Aorta (tissue), 5 donors: Measurements from ENCODE around the gene SLC22A7. TPM values are rescaled to one million over a fixed set of nuclear protein-coding genes. Genes with fewer than 3 reads are reported as not detected.

ENCODE experiments used
- ATAC-seq: fragments of 200-7000 bp; cut with Tn5 transposase; one replicate; pipeline ENCODE4 v1.9.1; 2022; ENCODE audit warnings: moderate library complexity; ENCODE audit not compliant: low FRiP score
- DNase-seq, 2 donors: peaks; one replicate each; pipeline ENCODE4 v3.0.0-alpha.2; 2020
- H3K27ac ChIP-seq, 2 donors: one replicate each; pipeline ENCODE4 v1.5.1; 2013; ENCODE audit warnings: low read length in 2 of 2, mild to moderate bottlenecking in 2 of 2, moderate library complexity in 2 of 2, control low read depth in 1 of 2, inconsistent platforms in 1 of 2, low read depth in 1 of 2
- H3K27me3 ChIP-seq, 2 donors: one replicate each; pipeline ENCODE4 v1.6.1; 2013; ENCODE audit warnings: control low read depth in 1 of 2, low read length in 1 of 2, mild to moderate bottlenecking in 1 of 2, moderate library complexity in 1 of 2; ENCODE audit not compliant: insufficient read depth in 2 of 2, control insufficient read depth in 1 of 2
- H3K36me3 ChIP-seq, 2 donors: one replicate each; pipeline ENCODE4 v1.6.1; 2013; ENCODE audit warnings: control low read depth in 1 of 2, low read length in 1 of 2, mild to moderate bottlenecking in 1 of 2; ENCODE audit not compliant: insufficient read depth in 2 of 2, control insufficient read depth in 1 of 2
- H3K4me1 ChIP-seq, 2 donors: one replicate each; pipeline ENCODE4 v1.6.1; 2013; ENCODE audit warnings: low read length in 2 of 2, control low read depth in 1 of 2, mild to moderate bottlenecking in 1 of 2, moderate library complexity in 1 of 2; ENCODE audit not compliant: insufficient read depth in 2 of 2, control insufficient read depth in 1 of 2
- H3K4me3 ChIP-seq, 2 donors: one replicate each; pipeline ENCODE4 v1.5.1; 2013; ENCODE audit warnings: low read length in 2 of 2, control low read depth in 1 of 2, mild to moderate bottlenecking in 1 of 2
- H3K9me3 ChIP-seq: one replicate; pipeline ENCODE4 v1.6.1; 2013; ENCODE audit warnings: mild to moderate bottlenecking, low read length; ENCODE audit not compliant: control insufficient read depth
- WGBS, 2 donors: extraction: QIAGEN DNeasy Blood & Tissue Kit; methylation state at CpG; one replicate each; pipeline ENCODE4 v1.1.7; 2013; 5-methylcytosine and 5-hydroxymethylcytosine counted together
- intact Hi-C, 2 donors: fragments of 100-400 bp; cut with DNase I; formaldehyde crosslinking; loops; one replicate each; pipeline versions ENCODE4 v1.14.2 to v1.15.0; 2022
- polyA plus RNA-seq, 2 donors: library from polyadenylated mRNA; stranded (reverse); fragments of 200-250 nt; gene quantifications; one replicate each; pipeline ENCODE4 v1.2.3, GENCODE V29; 2013
- total RNA-seq, 2 donors: library from RNA; stranded (reverse); fragmentation: NEBNext Ultra II Directional; extraction: Animal tissue kit (Norgen Biotek cat#: 25700); gene quantifications; one replicate each; pipeline ENCODE4 v1.2.1, GENCODE V29; 2021
- donor health status: healthy with polysubstance abuse.
- donor health status: Bipolar disorder and iron deficiency.
- donor health status: DM: no; HTN: no; CAD: no.
- donor health status: DM: no; HTN: no; CAD: no.
- donor health status: DM: yes; HTN: yes; CAD: no.

SLC22A7 gene
- total and polyA plus RNA-seq, 4 donors, result not detected

GRCh38 chr6:43310134-43310533 lies 12.1 kb downstream of the SLC22A7 start:
- peaks cover 0 to 2% of the 10 kb centered on the region in 2 donors for H3K27me3 ChIP-seq
- WGBS, 2 donors, result 99 to 100% methylated on average over 2 of the region's 2 CpGs
- DNase-seq, result no peak
- H3K36me3 ChIP-seq, result no peaks in the 10 kb centered on the region
- no peak for ATAC-seq
- no peaks in the 10 kb centered on the region for H3K4me1 ChIP-seq
- H3K4me3 ChIP-seq, result no peak overlapping the region
- no peak overlapping the region for H3K27ac ChIP-seq
- H3K9me3 ChIP-seq, result no peaks in the 10 kb centered on the region
- intact Hi-C loops, result no loop called here

GRCh38 chr6:43310624-43311023 lies 12.6 kb downstream of the SLC22A7 start:
- H3K36me3 ChIP-seq, result no peaks in the 10 kb centered on the region
- ATAC-seq, result no peak
- no peak overlapping the region for H3K4me3 ChIP-seq
- H3K27ac ChIP-seq, result no peak overlapping the region
- H3K27me3 ChIP-seq, result peaks cover 0 to 2% of the 10 kb centered on the region in 2 donors
- no peak for DNase-seq
- intact Hi-C loops, result no loop called here
- H3K9me3 ChIP-seq, result no peaks in the 10 kb centered on the region
- H3K4me1 ChIP-seq, result no peaks in the 10 kb centered on the region

GRCh38 chr6:43311666-43312065 lies 13.6 kb downstream of the SLC22A7 start:
- no peaks in the 10 kb centered on the region for H3K4me1 ChIP-seq
- no peak for DNase-seq
- H3K9me3 ChIP-seq, result no peaks in the 10 kb centered on the region
- 85 to 89% methylated on average over 3 of the region's 3 CpGs for WGBS, 2 donors
- H3K27me3 ChIP-seq, result peaks cover 0 to 2% of the 10 kb centered on the region in 2 donors
- no peak overlapping the region for H3K4me3 ChIP-seq
- ATAC-seq, result no peak
- intact Hi-C loops, result no loop called here
- no peaks in the 10 kb centered on the region for H3K36me3 ChIP-seq
- H3K27ac ChIP-seq, result no peak overlapping the region

GRCh38 chr6:43313813-43314212 lies 15.8 kb downstream of the SLC22A7 start:
- no peak overlapping the region for H3K27ac ChIP-seq
- H3K9me3 ChIP-seq, result no peaks in the 10 kb centered on the region
- H3K4me1 ChIP-seq, result no peaks in the 10 kb centered on the region
- ATAC-seq (no peak), DNase-seq (no peak)
- H3K27me3 ChIP-seq, result no peaks in the 10 kb centered on the region
- H3K4me3 ChIP-seq, result no peak overlapping the region
- no peaks in the 10 kb centered on the region for H3K36me3 ChIP-seq
- WGBS, 2 donors, result 94 to 97% methylated on average over 1 of the region's 1 CpG
- intact Hi-C loops, result no loop called here

- Histone ChIP-seq H3K36me3 (no peaks in the 10 kb centered on the region), H3K27me3 (no peaks in the 10 kb centered on the region), H3K4me1 (no peaks in the 10 kb centered on the region), H3K27ac (no peak overlapping the region), H3K4me3 (no peak overlapping the region), H3K9me3 (no peaks in the 10 kb centered on the region)
- ATAC-seq, result no peak
- DNase-seq, result no peak
- intact Hi-C loops, result no loop called here
- 91 to 92% methylated on average over 2 of the region's 2 CpGs for WGBS, 2 donors
These were observed 20.0 kb downstream of the SLC22A7 start for GRCh38 chr6:43318011-43318410.

- intact Hi-C loops, result no loop called here
- no peaks in the 10 kb centered on the region for H3K4me1 ChIP-seq
- no peak overlapping the region for H3K27ac ChIP-seq
- DNase-seq, result no peak
- no peaks in the 10 kb centered on the region for H3K36me3 ChIP-seq
- H3K9me3 ChIP-seq, result no peaks in the 10 kb centered on the region
- H3K27me3 ChIP-seq, result no peaks in the 10 kb centered on the region
- 82 to 84% methylated on average over 1 of the region's 1 CpG for WGBS, 2 donors
- no peak overlapping the region for H3K4me3 ChIP-seq
- ATAC-seq, result no peak
These were observed 27.8 kb downstream of the SLC22A7 start for GRCh38 chr6:43325876-43326275.

GRCh38 chr6:43328528-43328927 lies 30.5 kb downstream of the SLC22A7 start:
- no peak overlapping the region for H3K27ac ChIP-seq

GRCh38 chr6:43331470-43331869 lies 33.4 kb downstream of the SLC22A7 start:
- no peak overlapping the region for H3K27ac ChIP-seq
- ATAC-seq (no peak), DNase-seq (no peak)
- H3K4me3 ChIP-seq, result no peak overlapping the region
- no peaks in the 10 kb centered on the region for H3K27me3 ChIP-seq
- intact Hi-C loops, result loop anchor here in 1 of 2 donors (5.0 kb wide), 1 partner anchor 69 kb away; no protein-coding TSS in a partner anchor
- H3K36me3 ChIP-seq, result no peaks in the 10 kb centered on the region
- no peaks in the 10 kb centered on the region for H3K9me3 ChIP-seq
- WGBS, 2 donors, result 85 to 87% methylated on average over 1 of the region's 1 CpG
- H3K4me1 ChIP-seq, result no peaks in the 10 kb centered on the region

More at GRCh38 chr6:43328528-43328927, 30.5 kb downstream of the SLC22A7 start:
- H3K4me1 ChIP-seq, result no peaks in the 10 kb centered on the region
- no peaks in the 10 kb centered on the region for H3K9me3 ChIP-seq
- DNase-seq (no peak), ATAC-seq (no peak)
- no peaks in the 10 kb centered on the region for H3K36me3 ChIP-seq
- 21 to 23% methylated on average over 1 of the region's 1 CpG for WGBS, 2 donors
- intact Hi-C loops, result no loop called here
- no peak overlapping the region for H3K4me3 ChIP-seq
- no peaks in the 10 kb centered on the region for H3K27me3 ChIP-seq

- H3K27ac ChIP-seq, result no peak overlapping the region
- intact Hi-C loops, result loop anchor here in 1 of 2 donors (5.0 kb wide), 1 partner anchor 70 kb away; no protein-coding TSS in a partner anchor
- H3K9me3 ChIP-seq, result no peaks in the 10 kb centered on the region
- no peaks in the 10 kb centered on the region for H3K4me1 ChIP-seq
- 89 to 92% methylated on average over 4 of the region's 4 CpGs for WGBS, 2 donors
- ATAC-seq, result no peak
- no peak overlapping the region for H3K4me3 ChIP-seq
- no peaks in the 10 kb centered on the region for H3K36me3 ChIP-seq
- DNase-seq, result no peak
- H3K27me3 ChIP-seq, result no peaks in the 10 kb centered on the region
These were observed 33.8 kb downstream of the SLC22A7 start for GRCh38 chr6:43331891-43332290.
